Caco-2 (cell line): ENCODE measurements around the gene TCF7L2. TPM values are rescaled to one million over a fixed set of nuclear protein-coding genes. Genes with fewer than 3 reads are reported as not detected.

Source experiments
- BruUV-seq: library from RNA; stranded (reverse); fragments of 400-500 nt; replicated peaks from 2 replicates; lab custom pipeline; 2021; lab: Mats Ljungman, UMichigan
- CTCF ChIA-PET: fragments of 300-600 bp; sonication (Branson Sonifier 250); formaldehyde crosslinking; loops from one replicate; lab custom pipeline; 2022; ENCODE audit warnings: antibody characterized with exemption; lab: Charles Lee
- POLR2A ChIA-PET: fragments of 300-600 bp; sonication (Branson Sonifier 250); formaldehyde crosslinking; loops from one replicate; lab custom pipeline; 2022; ENCODE audit warnings: antibody characterized with exemption; lab: Charles Lee
- DNase-seq, 2 experiments: peaks; one replicate each; pipeline versions ENCODE4 v3.0.0 to v3.0.0-alpha.2; 2020 to 2022
- H3K27me3 ChIP-seq: replicated peaks from 2 replicates; pipeline ENCODE4 v1.6.0; 2011; ENCODE audit warnings: low read length; ENCODE audit not compliant: control insufficient read depth, insufficient read depth
- H3K36me3 ChIP-seq: 2 replicates; pipeline ENCODE4 v1.5.1; 2011; ENCODE audit warnings: low read length; ENCODE audit not compliant: control insufficient read depth, insufficient read depth
- H3K4me1 ChIP-seq: fragments of 250-450 bp; sonication (Bioruptor Pico); 2 replicates; pipeline ENCODE4 v1.5.1; 2020; ENCODE audit warnings: mild to moderate bottlenecking
- H3K4me3 ChIP-seq: 2 replicates; pipeline ENCODE4 v1.5.1; 2011; ENCODE audit warnings: low read depth, mild to moderate bottlenecking, control low read depth, low read length
- H3K9me3 ChIP-seq: fragments of 250-450 bp; sonication (Bioruptor Pico); 2 replicates; pipeline ENCODE4 v1.5.1; 2020; ENCODE audit warnings: mild to moderate bottlenecking, moderate library complexity
- H3K27ac Mint-ChIP-seq: one replicate; pipeline ENCODE4 v1.8.0; 2022; ENCODE audit warnings: mixed read lengths; ENCODE audit not compliant: unreplicated experiment
- H3K27me3 Mint-ChIP-seq: one replicate; pipeline ENCODE4 v1.8.0; 2022; ENCODE audit warnings: mixed read lengths; ENCODE audit not compliant: insufficient read depth, unreplicated experiment
- H3K36me3 Mint-ChIP-seq: one replicate; pipeline ENCODE4 v1.8.0; 2022; ENCODE audit warnings: mild to moderate bottlenecking, mixed read lengths; ENCODE audit not compliant: insufficient read depth, unreplicated experiment
- H3K4me1 Mint-ChIP-seq: one replicate; pipeline ENCODE4 v1.8.0; 2022; ENCODE audit warnings: low read depth, mixed read lengths; ENCODE audit not compliant: unreplicated experiment
- H3K4me3 Mint-ChIP-seq: one replicate; pipeline ENCODE4 v1.8.0; 2022; ENCODE audit warnings: mild to moderate bottlenecking, moderate library complexity, mixed read lengths; ENCODE audit not compliant: unreplicated experiment
- H3K9me3 Mint-ChIP-seq: one replicate; pipeline ENCODE4 v1.8.0; 2022; ENCODE audit warnings: mixed read lengths; ENCODE audit not compliant: unreplicated experiment
- intact Hi-C: fragments of 100-400 bp; cut with micrococcal nuclease; formaldehyde crosslinking; loops from one replicate; pipeline ENCODE4 v1.10.0; 2022; ENCODE audit not compliant: unreplicated experiment
- total RNA-seq: library from RNA; stranded (reverse); gene quantifications from 2 replicates; pipeline ENCODE4 v1.2.3, GENCODE V29; 2022
- TF ChIP-seq, protein P1 (sequence below), 2 experiments: fragments of 200-600 bp in 1 of 2; IDR thresholded peaks; 1 replicate in 1 of 2; 2 replicates in 1 of 2; pipeline versions ENCODE4 v1.5.1 to v1.8.0; 2011 to 2022; ENCODE audit warnings: antibody characterized with exemption in 1 of 2, control low read depth in 1 of 2, inconsistent platforms in 1 of 2, low read depth in 1 of 2, low read length in 1 of 2, mild to moderate bottlenecking in 1 of 2, moderate library complexity in 1 of 2; ENCODE audit not compliant: insufficient read depth in 1 of 2, severe bottlenecking in 1 of 2, unreplicated experiment in 1 of 2

The TCF7L2 gene
- total RNA-seq, 1 experiment from 2014 or later, result 45.4 TPM

DNA sequence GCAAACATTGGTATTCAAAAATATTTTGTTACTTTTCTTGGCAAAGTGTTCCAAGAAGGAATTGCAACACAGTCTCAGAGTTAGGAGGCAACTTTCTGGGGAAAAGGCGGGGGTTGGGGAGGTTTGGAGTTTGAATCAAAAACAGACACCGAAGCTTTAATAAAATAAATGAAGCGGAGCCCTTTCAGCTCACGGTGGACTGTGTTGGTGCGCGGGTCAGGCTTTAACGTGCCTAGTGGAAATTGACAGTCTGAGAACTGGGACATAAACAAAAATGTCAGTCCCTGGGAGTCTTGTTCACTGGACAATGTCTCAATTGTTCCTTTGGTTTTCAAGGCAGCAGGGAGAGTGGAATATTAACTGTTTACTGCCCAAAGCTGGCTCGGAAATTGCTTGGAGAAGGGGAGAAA, 109.3 kb downstream of the TCF7L2 start:
- Histone ChIP-seq H3K27me3 (no peaks in the 10 kb centered on the region), H3K36me3 (no peaks in the 10 kb centered on the region), H3K9me3 (no peaks in the 10 kb centered on the region), H3K4me1 (peaks cover 38% of the 10 kb centered on the region), H3K4me3 (no peak overlapping the region)
- Mint-ChIP-seq H3K36me3 (peaks cover 14% of the 10 kb centered on the region), H3K9me3 (no peaks in the 10 kb centered on the region), H3K4me1 (peaks cover 25% of the 10 kb centered on the region), H3K27ac (no peak overlapping the region), H3K27me3 (no peaks in the 10 kb centered on the region), H3K4me3 (no peak overlapping the region)
- no peak for DNase-seq
- intact Hi-C loops, result no loop called here
- ChIA-PET CTCF (no interaction called here), POLR2A (interaction anchor here (0.7 to 1.3 kb wide), 2 partner anchors 14 to 423 kb away, joined by 3 to 13 read pairs; no protein-coding TSS in a partner anchor)
- TF ChIP-seq, protein P1, sequence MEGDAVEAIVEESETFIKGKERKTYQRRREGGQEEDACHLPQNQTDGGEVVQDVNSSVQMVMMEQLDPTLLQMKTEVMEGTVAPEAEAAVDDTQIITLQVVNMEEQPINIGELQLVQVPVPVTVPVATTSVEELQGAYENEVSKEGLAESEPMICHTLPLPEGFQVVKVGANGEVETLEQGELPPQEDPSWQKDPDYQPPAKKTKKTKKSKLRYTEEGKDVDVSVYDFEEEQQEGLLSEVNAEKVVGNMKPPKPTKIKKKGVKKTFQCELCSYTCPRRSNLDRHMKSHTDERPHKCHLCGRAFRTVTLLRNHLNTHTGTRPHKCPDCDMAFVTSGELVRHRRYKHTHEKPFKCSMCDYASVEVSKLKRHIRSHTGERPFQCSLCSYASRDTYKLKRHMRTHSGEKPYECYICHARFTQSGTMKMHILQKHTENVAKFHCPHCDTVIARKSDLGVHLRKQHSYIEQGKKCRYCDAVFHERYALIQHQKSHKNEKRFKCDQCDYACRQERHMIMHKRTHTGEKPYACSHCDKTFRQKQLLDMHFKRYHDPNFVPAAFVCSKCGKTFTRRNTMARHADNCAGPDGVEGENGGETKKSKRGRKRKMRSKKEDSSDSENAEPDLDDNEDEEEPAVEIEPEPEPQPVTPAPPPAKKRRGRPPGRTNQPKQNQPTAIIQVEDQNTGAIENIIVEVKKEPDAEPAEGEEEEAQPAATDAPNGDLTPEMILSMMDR (IDR thresholded peaks at IDR 0.05; ENCODE audit: insufficient read depth in 1 of 2, low read depth in 1 of 2, low read length in 1 of 2, severe bottlenecking in 1 of 2, unreplicated experiment in 1 of 2), result no peak
- no TSS peak for BruUV-seq

GRCh38 chr10:113060201-113061053, 110.4 kb downstream of the TCF7L2 start:
- Mint-ChIP-seq H3K27ac (no peak overlapping the region), H3K9me3 (no peaks in the 10 kb centered on the region), H3K27me3 (no peaks in the 10 kb centered on the region), H3K4me3 (no peak overlapping the region), H3K36me3 (peaks cover 14% of the 10 kb centered on the region), H3K4me1 (peaks cover 27% of the 10 kb centered on the region)
- no peaks in the 10 kb centered on the region for H3K9me3 ChIP-seq
- POLR2A ChIA-PET, result interaction anchor here (0.7 to 1.3 kb wide), 2 partner anchors 13 to 424 kb away, joined by 3 to 13 read pairs; no protein-coding TSS in a partner anchor
- intact Hi-C loops, result loop anchor here (2.0 kb wide), 1 partner anchor 42 kb away; no protein-coding TSS in a partner anchor
- no peaks in the 10 kb centered on the region for H3K36me3 ChIP-seq
- CTCF ChIA-PET, result interaction anchor here (0.6 to 0.7 kb wide), 3 partner anchors 256 to 371 kb away, joined by 3 to 5 read pairs (median 3); no protein-coding TSS in a partner anchor
- H3K4me3 ChIP-seq, result no peak overlapping the region
- DNase-seq, result peak in 1 of 2 experiments; percentile 23
- TF ChIP-seq, protein P1 (IDR thresholded peaks at IDR 0.05; ENCODE audit: insufficient read depth in 1 of 2, low read depth in 1 of 2, low read length in 1 of 2, severe bottlenecking in 1 of 2, unreplicated experiment in 1 of 2), result no peak
- no TSS peak for BruUV-seq
- peaks cover 45% of the 10 kb centered on the region for H3K4me1 ChIP-seq
- no peaks in the 10 kb centered on the region for H3K27me3 ChIP-seq

DNA sequence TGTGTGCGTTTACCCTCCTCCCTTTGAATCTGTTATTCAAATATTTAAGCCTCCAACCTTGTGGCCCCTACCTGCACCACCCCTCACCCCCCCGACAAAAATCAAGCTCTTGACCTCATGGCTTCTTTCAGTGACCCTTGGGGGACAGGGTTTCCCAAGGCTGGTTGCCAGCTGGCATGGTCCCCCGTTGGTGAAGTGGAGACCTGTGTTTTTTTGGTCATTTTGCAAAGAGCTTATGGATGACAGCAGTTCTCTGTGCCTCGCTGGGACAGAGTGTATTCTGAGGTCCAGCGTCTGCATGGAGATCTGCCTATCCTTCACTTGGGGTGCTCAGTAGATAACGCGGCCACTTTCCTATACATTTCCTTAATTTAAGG, 111.0 kb downstream of the TCF7L2 start:
- ChIA-PET CTCF (no interaction called here), POLR2A (no interaction called here)
- Mint-ChIP-seq H3K27ac (no peak overlapping the region), H3K36me3 (peaks cover 20% of the 10 kb centered on the region), H3K27me3 (no peaks in the 10 kb centered on the region), H3K4me3 (peak overlapping the region; percentile 11), H3K9me3 (no peaks in the 10 kb centered on the region), H3K4me1 (peaks cover 33% of the 10 kb centered on the region)
- Histone ChIP-seq H3K9me3 (no peaks in the 10 kb centered on the region), H3K4me1 (peaks cover 52% of the 10 kb centered on the region), H3K4me3 (no peak overlapping the region), H3K27me3 (no peaks in the 10 kb centered on the region), H3K36me3 (no peaks in the 10 kb centered on the region)
- TF ChIP-seq, protein P1 (IDR thresholded peaks at IDR 0.05; ENCODE audit: insufficient read depth in 1 of 2, low read depth in 1 of 2, low read length in 1 of 2, severe bottlenecking in 1 of 2, unreplicated experiment in 1 of 2), result no peak
- no TSS peak for BruUV-seq
- DNase-seq, result no peak
- intact Hi-C loops, result loop anchor here (2.0 kb wide), 1 partner anchor 42 kb away; no protein-coding TSS in a partner anchor
